GM21515 (cell line): ENCODE results near the gene RASD1.
"Not testable (repeated sequence)": the region's sequence is repeated elsewhere in the genome, so short reads cannot be mapped to it uniquely, and the experiment has no call there.

Experiments used
- ATAC-seq: cut with Tn5 transposase; IDR thresholded peaks from one replicate; pipeline ENCODE4 v1.9.1; 2021; ENCODE audit not compliant: unreplicated experiment

RASD1 gene

DNA sequence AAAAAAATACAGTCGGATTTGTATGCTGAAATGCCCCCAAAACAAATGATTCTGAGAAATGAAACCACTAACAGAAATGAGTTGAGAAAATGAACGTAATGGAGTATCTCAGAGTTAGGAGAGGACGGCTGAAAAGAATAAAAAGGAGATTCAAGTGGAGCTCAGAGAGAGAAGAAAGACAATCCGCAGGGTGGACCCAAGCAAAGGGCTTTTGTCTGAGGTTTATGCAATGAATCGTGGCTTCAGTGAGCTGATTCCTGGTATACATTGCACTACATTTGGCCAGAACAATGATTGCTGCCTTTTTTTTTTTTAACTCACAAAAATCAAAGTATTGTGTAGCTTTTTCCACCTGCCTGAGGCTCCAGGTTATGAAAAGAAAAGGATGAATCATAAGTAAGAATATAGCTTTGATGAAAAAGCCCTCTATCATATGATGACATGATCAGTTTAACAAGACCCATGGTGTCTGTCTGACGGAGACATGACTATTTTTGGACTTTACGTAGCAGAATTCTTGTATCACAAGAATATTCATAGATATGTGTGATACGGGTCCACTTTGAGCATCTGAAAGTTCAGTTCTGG, 23.8 kb downstream of the RASD1 start:
- no peak for ATAC-seq

DNA sequence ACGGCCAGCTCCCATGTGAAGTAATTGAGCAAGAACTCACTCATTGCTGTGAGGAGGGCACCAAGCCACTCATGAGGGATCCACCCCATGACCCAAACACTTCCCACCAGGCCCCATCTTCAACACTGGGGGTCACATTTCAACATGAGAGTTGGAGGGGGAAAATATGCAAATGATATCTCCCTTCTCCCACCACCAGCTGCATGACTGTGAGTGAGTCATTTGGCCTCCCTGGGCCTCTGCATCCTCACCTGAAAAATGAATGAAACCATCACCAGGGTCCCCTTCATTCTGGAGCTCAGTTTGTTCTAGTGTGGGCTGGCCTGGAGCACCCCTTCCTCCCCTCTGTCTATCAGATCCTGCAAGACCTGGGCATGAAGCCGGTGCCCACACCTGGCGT, 26.2 kb downstream of the RASD1 start:
- ATAC-seq: no peak

DNA sequence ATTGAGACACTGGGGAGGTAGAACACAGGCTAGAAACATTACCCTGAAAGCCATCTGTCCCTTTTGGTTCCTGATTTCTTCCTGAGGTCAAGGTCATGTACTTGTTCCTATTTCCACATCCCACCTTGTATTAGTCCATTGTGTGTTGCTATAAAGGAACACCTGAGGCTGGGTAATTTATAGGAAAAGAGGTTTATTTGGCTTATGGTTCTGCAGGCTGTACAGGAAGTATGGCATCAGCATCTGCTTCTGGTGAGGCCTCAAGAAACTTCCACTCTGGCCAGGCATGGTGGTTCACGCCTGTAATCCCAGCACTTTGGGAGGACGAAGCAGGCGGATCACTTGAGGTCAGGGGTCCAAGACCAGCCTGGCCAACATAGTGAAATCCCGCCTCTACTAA, 26.8 kb downstream of the RASD1 start:
- ATAC-seq: no peak

DNA sequence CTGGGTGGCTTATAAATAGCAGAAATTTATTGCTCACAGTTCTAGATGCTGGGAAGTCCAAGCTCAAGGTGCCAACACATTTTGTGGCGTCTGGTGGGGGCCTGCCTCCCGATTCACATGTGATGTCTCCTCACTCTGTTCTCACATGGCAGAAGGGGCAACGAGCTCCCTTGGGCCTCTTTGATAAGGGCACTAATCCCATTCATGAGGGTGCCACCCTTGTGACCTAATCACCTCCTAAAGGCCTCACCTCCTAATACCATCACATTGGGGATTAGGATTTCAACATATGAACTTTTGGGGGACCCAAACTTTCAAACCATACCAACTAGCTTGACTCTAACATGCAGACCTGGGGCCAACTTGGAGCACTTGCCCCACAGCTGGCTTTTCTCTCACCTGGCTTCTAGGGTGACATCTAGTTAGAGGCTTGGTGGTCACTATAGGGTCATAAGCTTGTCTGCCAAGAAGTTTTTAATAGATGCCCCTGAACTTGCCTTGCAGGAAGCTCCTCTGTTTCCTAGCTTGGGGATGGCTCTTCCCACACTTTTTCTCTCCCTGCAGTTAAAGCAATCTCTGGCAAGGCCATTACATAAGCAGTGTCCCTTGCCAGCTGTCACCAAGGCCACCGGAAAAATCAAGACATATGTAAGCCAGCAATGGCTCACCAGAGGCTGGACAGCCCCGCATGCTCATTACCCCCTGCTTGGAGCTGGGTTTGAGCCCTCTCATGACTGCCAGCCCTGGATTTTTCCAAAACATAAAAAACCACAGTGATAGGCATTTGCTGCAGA, 27.8 kb downstream of the RASD1 start:
- ATAC-seq: no peak

DNA sequence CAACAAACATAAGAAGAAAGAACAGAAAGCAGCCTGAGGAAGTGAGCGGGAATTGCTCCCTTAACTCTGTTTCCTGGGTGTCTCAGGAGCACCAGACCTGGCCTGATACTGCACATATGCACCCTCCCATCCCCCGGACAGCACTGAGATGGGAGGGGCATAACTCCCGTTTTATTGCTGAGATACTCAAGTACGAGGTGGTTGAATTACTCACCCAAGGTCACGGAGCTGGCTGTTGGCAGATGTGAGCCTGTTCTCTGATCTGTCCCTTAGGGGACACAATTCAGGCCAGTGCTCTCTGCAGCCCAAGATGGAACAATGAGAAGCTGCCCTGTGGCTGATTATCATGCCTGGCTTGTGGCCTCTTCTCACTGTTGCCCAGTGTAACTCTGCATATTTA, 28.5 kb downstream of the RASD1 start:
- no peak for ATAC-seq

DNA sequence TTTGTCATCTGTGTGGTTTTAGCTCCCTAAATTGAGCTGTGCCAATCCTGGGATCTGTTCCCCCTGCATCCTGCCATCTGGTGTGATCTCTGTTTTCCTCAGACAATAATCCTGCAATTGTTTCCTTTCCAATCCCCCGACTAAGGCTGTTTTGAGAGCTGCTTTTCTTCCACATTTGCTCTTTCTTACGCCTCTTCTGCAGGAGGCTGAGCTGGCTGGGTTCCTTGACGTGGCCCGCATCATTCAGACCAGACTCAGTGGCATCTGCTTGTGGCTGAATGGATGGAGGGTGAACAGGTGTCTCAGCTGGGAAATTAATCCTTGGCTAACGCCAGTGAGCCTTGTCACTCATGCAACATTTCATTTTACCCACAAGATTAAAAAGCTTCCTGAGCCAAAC, 29.2 kb downstream of the RASD1 start:
- ATAC-seq: no peak

DNA sequence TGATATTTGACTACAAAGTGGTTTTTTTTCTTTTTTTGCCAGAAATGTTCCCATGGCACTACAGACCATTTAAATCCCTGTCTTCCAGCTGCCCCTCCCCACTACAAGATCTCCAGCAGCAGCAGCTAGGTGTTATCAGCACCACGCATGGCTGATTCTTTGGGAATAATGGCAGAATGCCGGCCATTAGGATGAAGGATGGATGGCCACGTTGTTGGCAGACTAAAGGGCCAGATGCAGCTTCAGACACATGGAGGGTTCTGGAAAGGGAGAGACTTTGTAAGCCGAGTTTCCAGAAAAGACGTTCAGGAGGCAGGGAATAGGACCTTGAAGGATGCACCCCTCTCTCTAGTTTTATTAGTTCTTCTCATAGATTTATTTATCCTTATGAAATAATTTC, 29.7 kb downstream of the RASD1 start:
- ATAC-seq: no peak

DNA sequence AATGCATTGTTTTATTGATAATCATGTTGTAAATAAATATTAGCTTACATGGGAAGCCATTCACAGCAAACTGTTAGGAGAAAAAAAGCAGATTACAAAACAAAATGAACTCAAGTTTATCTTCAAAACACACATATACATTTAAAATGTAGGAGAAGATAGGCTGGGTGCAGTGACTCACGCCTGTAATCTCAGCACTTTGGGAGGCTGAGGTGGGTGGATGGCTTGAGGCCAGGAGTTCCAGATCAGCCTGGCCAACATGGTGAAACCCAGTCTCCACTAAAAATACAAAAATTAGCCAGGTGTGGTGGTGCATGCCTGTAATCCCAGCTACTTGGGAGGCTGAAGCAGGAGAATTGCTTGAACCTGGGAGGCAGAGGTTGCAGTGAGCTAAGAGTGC, 30.3 kb downstream of the RASD1 start:
- not testable (repeated sequence) for ATAC-seq

DNA sequence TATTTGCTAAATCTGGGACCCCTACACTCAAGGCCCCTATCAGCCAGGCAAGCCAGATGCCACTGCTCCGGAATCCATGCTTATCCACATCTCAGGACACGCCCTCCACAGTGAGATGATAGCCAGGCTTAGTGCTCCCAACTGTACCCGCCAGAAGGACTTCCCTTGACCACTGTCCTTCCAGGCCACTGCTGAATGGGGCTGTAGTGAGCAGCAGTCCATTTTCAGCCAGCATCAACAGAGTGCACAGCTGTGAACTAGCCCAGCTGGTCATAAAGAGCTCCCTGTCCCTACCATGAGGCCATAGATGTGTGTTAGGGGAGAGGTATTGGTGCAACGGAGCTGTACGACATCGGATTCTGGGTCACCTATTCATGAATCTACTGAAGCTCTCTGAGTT, 32.4 kb downstream of the RASD1 start:
- ATAC-seq: no peak

DNA sequence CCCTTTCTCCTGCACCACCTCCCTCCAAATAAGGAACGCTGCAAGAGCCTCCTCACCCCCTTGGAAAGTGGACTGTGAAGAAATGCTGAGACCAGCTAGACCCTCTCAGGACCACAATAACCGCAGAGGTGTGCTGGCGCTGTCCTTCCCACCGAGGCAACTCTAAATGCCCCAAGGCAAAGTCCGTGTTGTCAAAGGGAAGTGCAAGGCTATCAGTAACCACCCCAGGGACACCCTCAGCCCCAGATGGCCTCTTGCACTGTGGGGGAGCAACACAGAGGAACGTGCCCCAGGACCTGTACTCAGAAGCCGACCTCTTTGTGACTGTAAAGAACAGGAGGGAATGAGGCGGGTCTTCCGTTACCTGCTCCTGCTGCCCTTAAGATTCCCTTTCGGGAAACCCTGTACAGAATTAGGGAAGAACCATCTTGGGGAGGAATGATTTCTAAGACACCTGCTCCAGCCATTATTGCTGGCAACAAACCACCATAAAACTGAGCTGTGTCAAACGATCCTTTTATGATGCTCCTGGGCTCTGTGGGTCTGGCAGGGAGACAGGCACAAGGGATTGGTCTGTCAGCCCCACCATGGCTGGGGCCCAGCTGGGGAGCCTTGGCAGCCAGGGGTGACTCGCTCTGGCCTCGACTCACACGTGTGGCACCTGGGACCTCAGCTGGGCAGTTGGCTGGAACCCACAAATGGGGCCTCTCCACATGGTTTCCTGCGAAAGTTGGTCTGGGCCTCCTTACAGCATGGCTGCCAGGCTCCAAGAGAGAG, 34.0 kb downstream of the RASD1 start:
- no peak for ATAC-seq

DNA sequence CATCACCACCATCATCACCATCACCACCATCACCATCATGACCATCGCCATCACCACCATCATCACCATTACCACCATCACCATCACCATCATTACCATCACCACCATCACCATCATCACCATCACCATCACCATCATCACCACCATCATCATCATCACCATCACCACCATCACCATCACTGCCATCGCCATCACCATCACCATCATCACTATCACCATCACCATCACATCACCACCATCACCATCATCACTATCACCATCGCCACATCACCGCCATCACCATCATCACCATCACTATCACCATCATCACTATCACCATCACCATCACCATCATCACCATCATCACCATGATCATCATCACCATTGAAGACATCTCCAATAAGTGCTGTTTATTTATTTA, 36.2 kb downstream of the RASD1 start:
- ATAC-seq: no peak

DNA sequence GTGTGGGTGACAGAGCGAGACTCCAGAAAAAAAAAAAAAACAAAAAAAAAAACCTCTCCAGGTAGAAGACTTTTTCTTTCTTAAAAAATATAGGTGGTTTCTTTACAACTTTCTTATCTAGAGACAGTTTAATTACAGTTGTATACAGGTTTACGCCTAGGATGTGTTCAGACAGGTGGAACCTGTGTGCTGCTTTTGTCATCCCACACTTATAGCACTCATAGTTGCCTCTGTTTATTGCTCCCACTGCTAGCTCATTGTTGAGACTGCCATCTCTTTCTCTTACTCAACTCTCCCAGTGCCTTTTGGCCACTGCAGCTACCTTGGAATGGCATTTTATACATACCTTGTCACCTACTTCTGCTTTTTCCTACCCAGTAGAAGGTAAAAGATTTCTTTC, 38.5 kb downstream of the RASD1 start:
- ATAC-seq: no peak

DNA sequence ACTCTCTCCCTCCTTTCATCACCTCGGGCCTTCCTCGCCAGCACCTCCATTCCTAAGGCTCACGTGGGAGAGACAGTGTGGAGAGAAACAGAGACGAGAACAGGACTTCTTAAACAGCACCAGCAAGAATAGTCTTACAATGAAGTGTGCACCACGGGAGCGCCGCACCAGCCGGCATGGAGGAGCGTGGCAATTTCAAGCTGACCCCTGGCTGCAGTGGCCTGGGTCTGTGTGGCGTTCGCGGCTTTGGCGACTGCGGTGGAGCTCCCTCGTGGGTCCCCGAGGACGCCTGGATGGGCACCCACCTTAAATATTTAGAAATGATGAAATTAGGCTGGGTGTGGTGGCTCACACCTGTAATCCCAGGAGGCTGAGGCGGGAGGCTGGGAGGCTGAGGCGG, 39.9 kb downstream of the RASD1 start:
- ATAC-seq: no peak

DNA sequence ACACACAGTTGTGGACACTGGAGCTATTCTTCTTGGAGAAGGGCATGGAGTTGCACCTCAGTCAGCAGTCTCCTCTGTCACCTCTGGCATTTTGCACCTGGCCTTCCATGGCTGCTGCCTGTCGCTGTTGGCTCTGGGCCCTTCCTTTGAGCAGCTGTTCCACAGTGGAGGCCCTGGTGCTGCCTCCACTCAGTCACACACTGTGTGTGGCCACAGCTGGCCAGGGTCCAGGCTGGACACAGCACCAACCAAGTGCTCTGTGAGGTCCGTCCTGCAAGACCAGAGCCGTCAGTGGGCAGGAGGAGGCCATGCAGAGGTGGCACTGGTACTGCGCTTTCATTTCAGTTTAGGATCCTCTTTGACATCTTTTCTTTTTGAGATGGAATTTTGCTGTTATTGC, 41.0 kb downstream of the RASD1 start:
- ATAC-seq: no peak

DNA sequence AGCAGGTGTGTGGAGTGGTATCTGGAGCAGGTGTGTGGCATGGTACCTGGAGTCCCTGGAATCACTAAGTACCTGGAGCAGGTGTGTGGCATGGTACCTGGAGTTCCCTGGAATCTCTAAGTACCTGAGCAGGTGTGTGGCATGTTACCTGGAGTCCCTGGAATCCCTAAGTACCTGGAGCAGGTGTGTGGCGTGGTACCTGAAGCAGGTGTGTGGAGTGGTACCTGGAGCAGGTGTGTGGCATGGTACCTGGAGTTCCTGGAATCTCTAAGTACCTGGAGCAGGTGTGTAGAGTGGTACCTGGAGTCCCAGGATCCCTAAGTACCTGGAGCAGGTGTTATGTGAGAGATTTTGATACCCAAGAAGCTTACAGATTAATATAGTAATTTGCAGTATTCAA, 41.5 kb downstream of the RASD1 start:
- ATAC-seq: not testable (repeated sequence)

DNA sequence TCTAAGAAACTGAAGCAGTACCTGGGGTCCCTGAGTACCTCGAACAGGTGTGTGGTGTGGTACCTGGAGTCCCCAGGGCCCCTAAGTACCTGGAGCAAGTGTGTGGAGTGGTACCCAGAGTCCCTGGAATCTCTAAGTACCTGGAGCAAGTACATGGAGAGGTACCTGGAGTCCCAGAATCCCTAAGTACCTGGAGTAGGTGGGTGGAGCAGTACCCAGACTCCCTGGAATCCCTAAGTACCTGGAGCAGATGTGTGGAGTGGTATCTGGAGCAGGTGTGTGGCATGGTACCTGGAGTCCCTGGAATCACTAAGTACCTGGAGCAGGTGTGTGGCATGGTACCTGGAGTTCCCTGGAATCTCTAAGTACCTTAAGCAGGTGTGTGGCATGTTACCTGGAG, 41.9 kb downstream of the RASD1 start:
- no peak for ATAC-seq

DNA sequence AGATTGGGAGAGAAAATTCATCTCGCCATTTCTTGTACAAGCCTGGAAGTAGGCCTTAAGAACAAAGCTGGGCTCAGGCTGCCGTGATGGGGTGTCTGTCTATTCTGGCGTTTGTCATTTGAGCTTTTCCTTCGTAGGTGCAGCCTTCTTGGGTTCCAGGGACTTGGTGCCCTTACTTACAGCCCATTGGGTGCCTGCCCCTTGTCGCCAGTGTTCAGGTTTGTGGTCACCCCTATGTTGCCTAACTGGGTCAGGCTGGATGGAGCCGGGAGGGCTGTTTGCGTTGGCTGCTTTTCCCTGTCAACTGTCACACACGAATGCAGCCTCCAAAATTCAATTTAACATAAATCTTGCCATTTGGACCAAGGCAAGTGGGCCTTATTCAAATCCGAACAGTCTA, 43.1 kb downstream of the RASD1 start:
- ATAC-seq: no peak

DNA sequence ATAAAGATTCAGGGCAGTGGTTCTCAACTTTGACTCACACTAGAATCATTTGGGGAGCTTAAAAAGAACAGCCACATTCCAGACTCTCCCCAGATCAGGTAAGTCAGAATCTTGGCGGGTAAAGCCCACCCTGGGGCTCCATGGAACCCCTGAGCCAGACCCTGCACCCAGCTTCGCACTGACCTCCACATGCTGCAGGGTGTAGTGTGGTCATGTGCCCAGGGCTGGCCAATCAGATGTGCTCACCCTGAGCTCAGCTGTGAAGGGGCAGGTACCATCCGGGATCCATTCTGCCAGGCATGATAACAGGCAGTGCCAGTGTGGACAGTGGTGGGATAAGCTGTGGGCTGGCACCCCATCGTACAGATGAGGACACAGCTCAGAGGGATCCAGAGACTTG, 47.5 kb downstream of the RASD1 start:
- no peak for ATAC-seq

DNA sequence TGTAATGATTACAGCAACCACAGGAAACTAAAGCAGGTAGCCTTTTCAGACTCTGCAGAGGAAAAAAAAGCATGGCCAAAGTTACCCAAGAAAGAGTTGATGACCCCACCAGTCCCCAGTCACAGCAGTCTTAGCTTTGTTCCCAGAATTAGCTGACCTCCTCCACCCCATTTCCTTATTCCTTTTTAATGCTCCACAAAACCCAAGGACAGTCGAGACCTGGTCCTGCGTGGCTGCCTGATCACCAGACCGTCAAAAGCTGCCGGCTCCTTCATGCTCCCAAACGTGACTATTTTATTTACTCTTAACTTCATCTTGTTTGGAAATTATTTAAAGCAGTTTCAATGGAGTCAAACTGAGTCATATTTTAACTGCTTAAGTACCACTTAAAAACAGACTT, 48.1 kb downstream of the RASD1 start:
- no peak for ATAC-seq

DNA sequence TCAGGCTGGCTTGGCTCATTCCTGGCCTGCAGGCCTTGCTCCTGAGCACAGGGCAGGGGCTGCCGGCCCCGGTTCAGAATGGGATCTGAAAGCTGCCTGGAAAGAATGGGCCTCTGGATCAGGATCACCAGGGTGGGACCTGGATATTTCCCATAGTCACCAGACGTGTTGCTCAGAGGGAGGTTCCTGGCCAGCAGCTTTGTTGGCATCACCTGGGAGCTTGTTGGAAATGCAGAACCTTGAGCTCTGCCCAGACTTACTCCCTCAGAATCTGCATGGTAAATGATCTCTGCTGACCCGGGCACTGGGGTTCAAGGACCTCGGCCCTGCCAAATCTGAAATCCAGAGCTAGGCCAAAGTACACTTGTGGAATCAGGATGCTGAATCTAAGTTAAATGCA, 48.9 kb downstream of the RASD1 start:
- ATAC-seq: no peak

DNA sequence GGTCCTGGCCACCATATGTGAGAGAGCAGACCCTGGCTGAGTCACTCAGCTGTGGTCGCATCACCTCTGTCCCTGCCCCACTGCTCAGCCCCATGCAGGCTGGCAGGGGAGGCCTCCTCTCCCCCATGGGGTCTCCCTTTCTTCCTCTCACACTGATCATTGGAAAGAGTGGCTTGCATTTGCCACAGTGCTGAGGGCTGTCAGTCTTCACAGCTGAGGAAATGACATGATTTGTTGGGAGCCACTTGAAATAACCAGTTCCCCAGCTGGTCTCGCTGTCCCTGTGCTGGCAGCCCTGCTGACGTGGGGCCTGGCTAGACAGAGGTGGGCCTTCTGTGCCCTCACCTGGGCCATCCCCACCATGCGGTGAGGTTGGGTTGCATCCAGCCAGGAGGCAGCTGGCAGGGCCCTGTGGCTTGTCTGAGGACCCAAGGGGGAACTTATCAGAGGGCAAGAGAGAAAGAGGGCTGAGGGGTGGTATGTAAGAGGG, 49.5 kb downstream of the RASD1 start:
- ATAC-seq: no peak
